GM19351 (cell line): Measurements from ENCODE around the gene KANSL1.

Experiments
- ATAC-seq: cut with Tn5 transposase; IDR thresholded peaks from one replicate; pipeline ENCODE4 v1.9.1; 2021; ENCODE audit warnings: mild to moderate bottlenecking, moderate library complexity; ENCODE audit not compliant: unreplicated experiment

Gene KANSL1

GRCh38 chr17:46002973-46003316 is 190.3 kb downstream of the KANSL1 start:
- no peak for ATAC-seq

GRCh38 chr17:46002311-46002972 is 190.8 kb downstream of the KANSL1 start:
- no peak for ATAC-seq

GRCh38 chr17:46001390-46002310 is 191.6 kb downstream of the KANSL1 start:
- no peak for ATAC-seq

GRCh38 chr17:46000757-46001156 is 192.5 kb downstream of the KANSL1 start:
- no peak for ATAC-seq

GRCh38 chr17:46000292-46000691 is 192.9 kb downstream of the KANSL1 start:
- no peak for ATAC-seq

GRCh38 chr17:45999900-46000290 is 193.3 kb downstream of the KANSL1 start:
- ATAC-seq: no peak

- no peak for ATAC-seq
Observed at GRCh38 chr17:45998987-45999899, 194.0 kb downstream of the KANSL1 start, which contains the start of gene STH. Gene STH (plus strand): TSS chr17:45999250. CDS start chr17:45999280, 30 bp downstream.

GRCh38 chr17:45997624-45998023 is 195.6 kb downstream of the KANSL1 start:
- no peak for ATAC-seq

GRCh38 chr17:45997166-45997565 is 196.1 kb downstream of the KANSL1 start:
- ATAC-seq: no peak

GRCh38 chr17:45996282-45996937 is 196.8 kb downstream of the KANSL1 start:
- ATAC-seq: no peak

- ATAC-seq: no peak
Observed at GRCh38 chr17:45995627-45996270, 197.5 kb downstream of the KANSL1 start.

GRCh38 chr17:45994987-45995386 is 198.2 kb downstream of the KANSL1 start:
- no peak for ATAC-seq

- no peak for ATAC-seq
Observed at GRCh38 chr17:45993962-45994627, 199.1 kb downstream of the KANSL1 start.

GRCh38 chr17:45992904-45993303 is 200.3 kb downstream of the KANSL1 start:
- ATAC-seq: no peak

GRCh38 chr17:45992175-45992574 is 201.1 kb downstream of the KANSL1 start:
- ATAC-seq: no peak

GRCh38 chr17:45991341-45991740 is 201.9 kb downstream of the KANSL1 start:
- no peak for ATAC-seq

GRCh38 chr17:45990886-45991285 is 202.3 kb downstream of the KANSL1 start:
- ATAC-seq: no peak

GRCh38 chr17:45989759-45990158 is 203.5 kb downstream of the KANSL1 start:
- no peak for ATAC-seq

- ATAC-seq: no peak
Observed at GRCh38 chr17:45987706-45988105, 205.5 kb downstream of the KANSL1 start.

- no peak for ATAC-seq
Observed at GRCh38 chr17:45986056-45986455, 207.2 kb downstream of the KANSL1 start.
